Right atrium auricular region (tissue), 2 donors: ENCODE measurements around the gene RPS27. TPM values are rescaled to one million over a fixed set of nuclear protein-coding genes. Genes with fewer than 3 reads are reported as not detected.

ENCODE experiments used
- DNase-seq: peaks from one replicate; pipeline ENCODE4 v3.0.0-alpha.2; 2019; ENCODE audit warnings: low spot score
- H3K27ac ChIP-seq, 2 donors: fragments of 200-600 bp; sonication (generic); 1 replicate in 1 of 2; 2 replicates in 1 of 2; pipeline ENCODE4 v1.5.1; 2016 to 2019
- H3K27me3 ChIP-seq, 2 donors: fragments of 200-600 bp; sonication (generic); one replicate each; pipeline versions ENCODE4 v1.5.1 to v1.6.0; 2017 to 2019
- H3K36me3 ChIP-seq: fragments of 200-600 bp; sonication (generic); one replicate; pipeline ENCODE4 v1.5.1; 2016
- H3K4me1 ChIP-seq, 2 donors: fragments of 200-600 bp; sonication (generic); one replicate each; pipeline versions ENCODE4 v1.5.1 to v1.6.0; 2017 to 2019
- H3K4me3 ChIP-seq, 2 donors: fragments of 200-600 bp; sonication (generic); 1 replicate in 1 of 2; 2 replicates in 1 of 2; pipeline ENCODE4 v1.5.1; 2017 to 2019; ENCODE audit warnings: mild to moderate bottlenecking in 1 of 2, moderate library complexity in 1 of 2
- H3K9me3 ChIP-seq, 2 donors: fragments of 200-600 bp; sonication (generic); one replicate each; pipeline ENCODE4 v1.5.1; 2019
- total RNA-seq, 2 donors: library from RNA; depleted of rRNA; stranded (reverse); fragments of >200 nt; gene quantifications; one replicate each; pipeline ENCODE4 v1.1.0, GENCODE V29; 2016
- TF ChIP-seq, protein P1 (sequence below), 2 donors: fragments of 200-600 bp; sonication (generic); IDR thresholded peaks; one replicate each; pipeline ENCODE4 v1.5.1; 2019; ENCODE audit warnings: antibody characterized with exemption in 2 of 2

The RPS27 gene
- total RNA-seq, 2 donors from 2014 or later = 709 to 1,582 TPM

DNA sequence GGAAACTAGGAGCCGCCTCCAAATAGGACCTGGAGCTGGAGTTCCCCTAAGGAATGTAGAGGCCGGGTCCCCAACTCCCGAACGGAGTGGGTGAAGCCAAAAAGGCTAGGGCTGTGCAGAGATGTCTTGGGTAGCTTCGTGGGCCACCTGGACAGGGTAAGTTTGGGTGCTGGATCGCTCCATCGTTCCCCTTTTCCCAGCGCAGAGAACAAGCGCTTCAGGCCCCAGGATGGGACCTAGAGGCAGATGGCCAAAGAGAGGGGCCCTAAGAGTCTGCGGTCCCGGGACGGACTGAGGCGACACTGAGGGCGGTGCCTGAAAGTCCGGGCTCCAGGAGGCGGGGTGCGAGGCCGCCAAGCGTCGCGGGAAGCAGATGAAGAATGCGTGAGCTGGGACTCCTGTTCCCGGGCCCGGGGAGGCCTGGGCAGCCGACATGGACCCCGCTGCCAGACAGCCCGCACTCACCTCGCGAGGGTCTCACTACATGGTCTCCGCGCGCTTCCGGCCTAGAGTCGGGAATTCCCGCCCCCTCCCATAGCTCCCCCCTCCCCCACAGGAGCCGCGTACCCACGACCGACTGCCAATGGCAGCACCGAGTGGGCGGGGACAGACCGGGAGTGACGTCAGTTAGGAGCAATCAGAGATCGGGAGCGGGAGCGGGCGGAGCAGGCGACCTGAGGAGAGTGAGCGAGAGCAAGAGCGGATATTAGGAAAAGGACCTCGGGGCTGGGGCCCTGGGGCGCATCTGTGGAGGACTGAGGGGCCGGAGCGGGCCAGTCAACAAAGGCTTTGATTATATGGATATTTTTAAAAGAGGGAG is 27.3 kb upstream of the RPS27 start, which contains the start of gene SLC39A1:
TSS of gene SLC39A1 (minus strand) at position 508 of the 820 bp plus-strand sequence. CDS start 822 bp downstream, outside the sequence.
- H3K9me3 ChIP-seq = no peaks in the 10 kb centered on the region
- peaks cover 0 to 72% of the 10 kb centered on the region in 2 donors for H3K4me1 ChIP-seq
- H3K4me3 ChIP-seq = peak within 1 kb of the TSS; percentile 79 to 81
- H3K27me3 ChIP-seq = no peaks in the 10 kb centered on the region
- TF ChIP-seq, protein P1, sequence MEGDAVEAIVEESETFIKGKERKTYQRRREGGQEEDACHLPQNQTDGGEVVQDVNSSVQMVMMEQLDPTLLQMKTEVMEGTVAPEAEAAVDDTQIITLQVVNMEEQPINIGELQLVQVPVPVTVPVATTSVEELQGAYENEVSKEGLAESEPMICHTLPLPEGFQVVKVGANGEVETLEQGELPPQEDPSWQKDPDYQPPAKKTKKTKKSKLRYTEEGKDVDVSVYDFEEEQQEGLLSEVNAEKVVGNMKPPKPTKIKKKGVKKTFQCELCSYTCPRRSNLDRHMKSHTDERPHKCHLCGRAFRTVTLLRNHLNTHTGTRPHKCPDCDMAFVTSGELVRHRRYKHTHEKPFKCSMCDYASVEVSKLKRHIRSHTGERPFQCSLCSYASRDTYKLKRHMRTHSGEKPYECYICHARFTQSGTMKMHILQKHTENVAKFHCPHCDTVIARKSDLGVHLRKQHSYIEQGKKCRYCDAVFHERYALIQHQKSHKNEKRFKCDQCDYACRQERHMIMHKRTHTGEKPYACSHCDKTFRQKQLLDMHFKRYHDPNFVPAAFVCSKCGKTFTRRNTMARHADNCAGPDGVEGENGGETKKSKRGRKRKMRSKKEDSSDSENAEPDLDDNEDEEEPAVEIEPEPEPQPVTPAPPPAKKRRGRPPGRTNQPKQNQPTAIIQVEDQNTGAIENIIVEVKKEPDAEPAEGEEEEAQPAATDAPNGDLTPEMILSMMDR (IDR thresholded peaks at IDR 0.05) = no peak
- peak within 1 kb of the TSS; percentile 97 to 98 for H3K27ac ChIP-seq
- DNase-seq = peak; percentile 99
- H3K36me3 ChIP-seq = peaks cover 16% of the 10 kb centered on the region

DNA sequence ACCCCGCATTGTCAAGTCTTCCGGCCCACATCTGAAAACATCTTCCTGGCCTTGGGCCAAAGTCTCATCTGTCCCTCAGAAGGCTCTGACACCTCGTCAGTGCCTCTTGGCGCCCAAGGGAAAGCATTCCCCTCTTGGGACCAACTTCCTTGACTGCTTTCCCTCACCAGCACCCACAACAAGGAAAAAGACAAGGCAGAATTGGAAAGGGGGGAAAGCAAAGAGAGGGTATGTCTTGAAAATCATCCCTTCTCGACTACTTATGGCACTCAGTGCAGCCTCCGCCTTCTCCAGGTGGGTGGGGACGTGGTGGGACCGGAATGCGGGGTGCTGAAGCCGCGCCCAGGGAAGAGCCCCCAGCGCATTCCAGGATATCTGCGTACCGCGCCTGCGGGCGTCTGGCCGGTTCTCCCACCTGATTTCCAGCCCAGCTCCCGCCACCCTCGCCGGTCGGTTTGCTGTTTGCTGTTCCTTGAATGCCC is 26.7 kb upstream of the RPS27 start:
- TF ChIP-seq, protein P1 (IDR thresholded peaks at IDR 0.05) = no peak
- Histone ChIP-seq H3K4me3 (peak overlapping the region; percentile 79 to 81), H3K9me3 (no peaks in the 10 kb centered on the region), H3K27ac (peak overlapping the region; percentile 97 to 98), H3K4me1 (peaks cover 0 to 76% of the 10 kb centered on the region in 2 donors), H3K27me3 (no peaks in the 10 kb centered on the region), H3K36me3 (peaks cover 16% of the 10 kb centered on the region)
- DNase-seq = no peak

DNA sequence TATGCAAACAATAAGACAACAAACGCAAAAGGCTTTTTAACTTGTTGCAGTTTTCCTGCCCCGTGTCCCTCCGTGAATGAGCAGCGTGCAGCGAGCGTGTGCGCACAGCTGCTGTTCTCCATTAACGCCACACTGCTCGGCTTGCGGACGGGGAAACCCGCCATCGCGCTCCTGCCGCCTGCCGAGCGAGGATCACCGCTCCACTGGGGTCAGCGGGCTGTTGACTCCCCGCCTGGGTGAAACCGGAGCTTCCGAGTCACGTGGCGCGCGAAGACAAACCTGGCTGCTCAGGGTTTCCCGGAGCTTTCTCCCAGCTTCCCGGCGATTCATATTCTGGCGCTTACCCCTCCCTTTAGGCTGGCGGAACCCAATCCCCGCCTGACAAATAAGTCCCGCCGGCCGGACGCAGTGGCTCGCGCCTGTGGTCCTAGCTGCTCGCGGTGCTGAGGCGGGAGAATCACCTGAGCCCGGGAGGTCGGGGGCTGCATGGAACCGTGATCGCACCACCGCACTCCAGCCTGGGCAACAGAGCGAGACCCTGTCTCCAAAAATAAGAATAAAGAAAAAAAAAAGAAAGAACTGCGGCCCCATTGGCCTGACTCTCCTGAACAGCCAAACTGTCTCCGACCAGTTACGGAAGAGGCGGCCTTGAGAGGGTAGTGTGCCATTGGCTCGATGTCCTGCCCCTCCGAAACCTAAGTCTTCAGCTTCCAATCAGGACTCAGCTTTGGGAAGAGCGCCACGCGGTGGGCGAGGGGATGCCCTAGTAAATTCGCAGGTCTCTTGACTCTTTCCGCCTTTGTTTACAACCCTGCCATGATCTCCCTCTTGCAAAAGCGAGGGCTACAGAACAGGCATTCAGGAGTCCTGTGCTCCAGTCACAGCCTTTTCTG is 23.2 kb upstream of the RPS27 start, which contains the start of gene CREB3L4:
TSS of gene CREB3L4 (plus strand) at position 796 of the 893 bp plus-strand sequence. CDS start 624 bp downstream, outside the sequence.
- Histone ChIP-seq H3K36me3 (no peaks in the 10 kb centered on the region), H3K4me1 (peaks cover 0 to 43% of the 10 kb centered on the region in 2 donors), H3K4me3 (peak within 1 kb of the TSS; percentile 55 to 65), H3K9me3 (no peaks in the 10 kb centered on the region), H3K27me3 (no peaks in the 10 kb centered on the region), H3K27ac (peak within 1 kb of the TSS; percentile 91)
- TF ChIP-seq, protein P1 (IDR thresholded peaks at IDR 0.05) = peak; percentile 34 to 61
- peak; percentile 95 for DNase-seq

DNA sequence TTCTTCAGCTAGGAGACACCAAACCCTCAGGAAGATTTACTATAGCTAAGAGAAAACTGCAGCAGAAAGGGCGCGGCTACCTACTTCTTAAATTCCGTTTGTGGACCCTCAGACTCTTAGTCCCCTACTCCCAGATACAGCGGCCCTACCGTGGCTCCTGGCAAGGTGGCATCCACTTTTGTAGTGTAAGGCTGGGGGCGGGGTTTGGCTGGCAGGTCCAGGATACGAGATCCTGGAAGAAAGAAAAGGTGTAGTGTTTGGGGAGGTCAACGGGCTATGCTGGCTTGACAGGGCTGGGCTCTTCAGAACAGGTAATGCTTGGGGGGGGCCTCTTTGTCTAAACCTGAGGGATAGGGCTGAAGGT is 22.6 kb upstream of the RPS27 start:
- H3K27me3 ChIP-seq = no peaks in the 10 kb centered on the region
- DNase-seq = no peak
- TF ChIP-seq, protein P1 (IDR thresholded peaks at IDR 0.05) = peak in 1 of 2 donors; percentile 7

DNA sequence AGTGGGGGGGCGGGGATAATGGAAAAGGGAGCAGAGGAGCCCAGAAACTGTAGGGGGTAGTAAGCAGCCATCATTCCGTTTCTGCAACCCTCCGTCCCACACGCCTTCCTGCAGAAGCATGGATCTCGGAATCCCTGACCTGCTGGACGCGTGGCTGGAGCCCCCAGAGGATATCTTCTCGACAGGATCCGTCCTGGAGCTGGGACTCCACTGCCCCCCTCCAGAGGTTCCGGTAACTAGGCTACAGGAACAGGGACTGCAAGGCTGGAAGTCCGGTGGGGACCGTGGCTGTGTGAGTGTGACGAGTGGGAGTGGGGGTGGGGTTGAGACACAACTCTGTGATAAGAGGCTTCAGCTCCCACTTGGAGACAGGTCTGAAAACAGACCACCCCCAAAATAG is 22.2 kb upstream of the RPS27 start:
- peak overlapping the region in 1 of 2 donors; percentile 91 for H3K27ac ChIP-seq
- H3K9me3 ChIP-seq = no peaks in the 10 kb centered on the region
- peak overlapping the region; percentile 55 to 65 for H3K4me3 ChIP-seq
- no peak for DNase-seq
- TF ChIP-seq, protein P1 (IDR thresholded peaks at IDR 0.05) = no peak
- H3K4me1 ChIP-seq = peaks cover 0 to 35% of the 10 kb centered on the region in 2 donors
- peaks cover 3% of the 10 kb centered on the region for H3K36me3 ChIP-seq
- H3K27me3 ChIP-seq = no peaks in the 10 kb centered on the region

More for the DNA sequence above, 22.6 kb upstream of the RPS27 start:
- no peaks in the 10 kb centered on the region for H3K9me3 ChIP-seq
- H3K4me1 ChIP-seq = peaks cover 0 to 36% of the 10 kb centered on the region in 2 donors
- H3K36me3 ChIP-seq = no peaks in the 10 kb centered on the region
- peak overlapping the region; percentile 55 to 65 for H3K4me3 ChIP-seq
- H3K27ac ChIP-seq = peak overlapping the region; percentile 91
